ENCODE results near the gene ORM2.
"Not testable (repeated sequence)": the region's sequence is repeated elsewhere in the genome, so short reads cannot be mapped to it uniquely, and the experiment has no call there.

ORM2 gene

GRCh38 chr9:114329625-114330022 is at the start of gene ORM2:
TSS of gene ORM2 (plus strand) at chr9:114329869. CDS start at chr9:114329905, 36 bp downstream.
- not testable (repeated sequence) for DNase-seq

- DNase-seq = peak; percentile 10
Observed at GRCh38 chr9:114280636-114281472, 48.8 kb upstream of the ORM2 start.

- peak; percentile 50 for DNase-seq
Observed at GRCh38 chr9:114281473-114282103, 48.1 kb upstream of the ORM2 start.

GRCh38 chr9:114282104-114282485 is 47.6 kb upstream of the ORM2 start:
- DNase-seq = peak; percentile 36

- no peak for DNase-seq
Observed at GRCh38 chr9:114282507-114282906, 47.2 kb upstream of the ORM2 start.

- peak; percentile 54 for DNase-seq
Observed at GRCh38 chr9:114282926-114283325, 46.7 kb upstream of the ORM2 start.

- DNase-seq = peak; percentile 52
Observed at GRCh38 chr9:114283551-114284111, 46.0 kb upstream of the ORM2 start.

- DNase-seq = peak; percentile 47
Observed at GRCh38 chr9:114284316-114285060, 45.2 kb upstream of the ORM2 start.

- peak; percentile 39 for DNase-seq
Observed at GRCh38 chr9:114285166-114285867, 44.4 kb upstream of the ORM2 start.

- DNase-seq = no peak
Observed at GRCh38 chr9:114286146-114286679, 43.5 kb upstream of the ORM2 start.

- peak; percentile 41 for DNase-seq
Observed at GRCh38 chr9:114287001-114287762, 42.5 kb upstream of the ORM2 start.

- peak; percentile 57 for DNase-seq
Observed at GRCh38 chr9:114287763-114288192, 41.9 kb upstream of the ORM2 start.

- DNase-seq = peak; percentile 41
Observed at GRCh38 chr9:114288193-114289091, 41.2 kb upstream of the ORM2 start.

GRCh38 chr9:114289106-114289505 is 40.6 kb upstream of the ORM2 start:
- peak; percentile 47 for DNase-seq

- DNase-seq = peak; percentile 50
Observed at GRCh38 chr9:114289571-114290481, 39.8 kb upstream of the ORM2 start.

- DNase-seq = no peak
Observed at GRCh38 chr9:114290561-114290986, 39.1 kb upstream of the ORM2 start.

GRCh38 chr9:114291064-114291474 is 38.6 kb upstream of the ORM2 start:
- DNase-seq = peak; percentile 90

- DNase-seq = peak; percentile 37
Observed at GRCh38 chr9:114291886-114292590, 37.6 kb upstream of the ORM2 start.

All from activated effector memory CD4-positive, alpha-beta T cell treated with anti-CD3 and anti-CD28 coated beads, Interleukin-2, amount 50 U/mL, for 16 hours (primary cell).